ENCODE data around the gene KRTAP2-2.
"Not testable (repeated sequence)": the region's sequence is repeated elsewhere in the genome, so short reads cannot be mapped to it uniquely, and the experiment has no call there.

Gene KRTAP2-2, protein sequence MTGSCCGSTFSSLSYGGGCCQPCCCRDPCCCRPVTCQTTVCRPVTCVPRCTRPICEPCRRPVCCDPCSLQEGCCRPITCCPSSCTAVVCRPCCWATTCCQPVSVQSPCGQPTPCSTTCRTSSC

DNA sequence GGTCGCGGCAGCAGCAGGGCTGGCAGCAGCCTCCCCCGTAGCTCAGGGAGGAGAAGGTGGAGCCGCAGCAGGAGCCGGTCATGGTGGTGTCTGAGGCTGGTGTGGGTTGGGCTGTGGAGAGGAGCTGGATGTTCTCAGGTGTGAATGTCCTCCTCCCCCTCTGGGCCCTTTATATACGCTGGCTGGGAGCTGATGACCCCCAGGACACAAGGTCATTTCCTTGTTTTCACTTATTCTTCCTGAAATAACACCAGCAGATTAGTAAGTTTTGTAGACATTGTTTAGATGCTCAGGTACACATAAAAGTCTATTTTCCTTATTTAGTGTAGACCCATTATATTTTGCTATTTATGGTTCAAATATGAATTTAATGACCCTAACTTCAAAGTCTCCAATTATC, at the start of gene KRTAP2-2:
KRTAP2-2 (minus strand) TSS at position 101 of the 400 bp plus-strand sequence; CDS start at position 82, 19 bp downstream.
- not testable (repeated sequence) for DNase-seq

DNA sequence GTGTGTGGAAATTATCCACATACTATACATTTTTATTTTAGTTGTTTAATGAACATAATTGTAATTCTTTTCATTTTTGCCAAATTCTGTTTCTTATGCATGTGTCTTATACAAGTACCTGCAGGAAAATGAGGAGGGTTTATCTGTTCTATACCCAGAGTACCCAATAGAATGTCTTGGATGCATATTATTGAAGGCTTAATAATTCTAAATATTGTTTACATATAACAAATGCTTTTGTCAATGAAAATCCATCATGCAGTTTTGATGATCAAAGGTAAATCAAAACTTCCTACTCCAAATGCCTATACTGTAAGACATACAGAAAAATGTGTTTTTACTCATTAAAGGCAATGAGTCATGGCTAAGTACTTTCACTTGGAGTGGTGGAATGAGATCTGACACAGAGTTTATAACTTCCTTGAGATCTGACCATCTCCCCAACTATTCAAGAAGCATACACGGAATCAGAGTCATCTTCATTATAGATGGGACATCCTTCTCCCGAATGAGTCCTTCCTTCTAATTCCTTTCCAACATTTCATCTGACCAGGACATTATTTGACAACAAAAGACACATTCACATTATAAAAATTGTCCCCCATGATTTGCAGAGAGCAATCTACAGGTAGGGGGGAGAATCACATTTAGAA, 49.5 kb upstream of the KRTAP2-2 start:
- not testable (repeated sequence) for DNase-seq

DNA sequence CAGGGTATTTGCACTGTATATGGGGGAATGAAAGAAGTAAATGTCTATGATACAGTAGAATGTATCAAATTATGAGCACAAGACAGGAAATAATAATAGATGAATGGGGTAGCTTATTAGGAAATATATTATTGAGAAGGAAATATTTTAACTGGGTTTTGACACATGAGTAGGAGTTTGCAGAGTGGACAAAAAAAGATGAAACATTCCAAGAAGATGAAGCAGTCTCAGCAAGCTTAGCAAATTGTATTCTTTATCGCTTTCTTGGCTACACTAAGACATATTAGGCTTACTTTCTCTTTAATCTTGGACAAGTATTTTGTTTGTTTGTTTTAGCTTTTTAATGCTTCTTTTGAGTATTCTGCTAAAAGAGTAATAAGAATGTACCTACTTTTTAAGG, 48.9 kb upstream of the KRTAP2-2 start:
- DNase-seq: no peak

DNA sequence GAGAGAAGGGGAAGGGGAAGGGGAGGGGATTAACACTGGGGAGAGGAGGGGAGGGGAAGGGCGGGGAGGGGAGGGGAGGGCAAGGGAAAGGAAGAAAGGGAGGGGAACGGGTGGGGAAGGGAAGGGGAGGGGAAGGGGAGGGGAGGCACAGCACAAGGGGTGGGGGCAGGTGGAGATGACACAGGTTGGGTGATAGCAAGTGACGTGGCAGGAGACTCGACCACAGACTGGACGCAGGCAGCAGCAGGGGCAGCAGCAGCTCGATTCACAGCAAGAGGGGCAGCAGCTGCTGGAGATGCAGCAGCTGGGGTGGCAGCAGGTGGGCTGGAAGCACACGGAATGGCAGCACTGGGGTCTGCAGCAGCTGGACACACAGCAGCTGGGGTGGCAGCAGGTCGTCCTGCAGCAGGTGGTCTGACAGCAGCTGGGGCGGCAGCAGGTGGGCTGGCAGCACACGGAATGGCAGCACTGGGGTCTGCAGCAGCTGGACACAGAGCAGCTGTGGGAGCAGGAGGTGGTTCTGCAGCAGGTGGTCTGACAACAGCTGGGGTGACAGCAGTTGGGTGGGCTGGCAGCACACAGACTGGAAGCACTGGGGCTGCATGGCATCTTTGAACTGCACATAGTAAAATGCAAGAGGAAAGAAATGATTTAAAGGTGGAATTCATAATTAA, 46.7 kb upstream of the KRTAP2-2 start, which contains the start of gene KRTAP4-16:
KRTAP4-16 (minus strand) TSS at position 624 of the 674 bp plus-strand sequence; CDS start at position 624, 0 bp downstream.
- DNase-seq: no peak

DNA sequence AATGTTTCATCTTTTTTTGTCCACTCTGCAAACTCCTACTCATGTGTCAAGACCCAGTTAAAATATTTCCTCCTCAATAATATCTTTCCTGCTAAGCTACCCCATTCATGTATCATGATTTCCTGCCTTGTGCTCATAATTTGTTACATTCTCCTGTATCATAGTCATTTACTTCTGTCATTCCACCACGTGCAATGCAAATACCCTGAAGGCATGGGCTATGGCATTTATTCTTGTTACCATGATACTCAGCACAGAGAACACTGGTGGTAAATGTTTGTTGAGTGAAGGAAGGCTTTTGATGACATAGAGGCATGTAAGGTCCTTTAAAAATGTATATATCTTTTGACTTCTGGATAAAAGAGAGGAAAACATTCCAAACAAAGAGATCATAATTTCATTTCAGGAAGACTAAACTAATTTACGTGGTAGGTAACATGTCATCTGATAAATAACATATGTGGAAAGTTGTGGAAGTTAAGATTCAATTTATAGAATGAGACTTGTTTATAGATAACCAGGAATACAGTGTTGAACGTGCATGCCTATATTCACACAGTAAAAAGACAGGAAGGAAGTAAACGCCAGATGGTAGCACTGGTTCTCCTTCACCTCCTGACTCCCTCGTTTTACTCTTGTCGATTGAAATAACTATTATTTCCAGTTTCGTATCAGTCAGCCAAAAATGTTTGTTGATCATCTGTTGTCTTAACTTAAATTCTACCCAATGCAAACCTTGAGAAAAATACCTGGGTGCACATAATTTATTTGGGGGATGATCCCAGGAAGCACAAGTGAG, 44.9 kb upstream of the KRTAP2-2 start:
- not testable (repeated sequence) for DNase-seq

DNA sequence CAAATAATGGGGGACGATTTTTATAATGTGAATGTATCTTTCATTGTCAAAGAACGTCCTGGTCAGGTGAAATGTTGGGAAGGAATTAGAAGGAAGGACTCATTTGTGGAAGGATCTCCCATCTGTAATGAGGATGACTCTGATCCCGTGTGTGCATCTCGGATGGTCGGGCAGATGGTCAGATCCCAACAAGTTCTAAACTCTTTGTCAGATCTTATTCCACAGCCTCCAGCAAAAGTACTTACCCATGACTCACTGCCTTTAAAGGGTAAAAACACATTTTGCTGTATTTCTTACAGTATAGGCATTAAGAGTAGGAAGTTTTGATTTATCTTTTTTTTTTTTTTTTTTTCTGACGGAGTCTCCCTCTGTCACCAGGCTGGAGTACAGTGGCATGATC, 43.5 kb upstream of the KRTAP2-2 start:
- no peak for DNase-seq

DNA sequence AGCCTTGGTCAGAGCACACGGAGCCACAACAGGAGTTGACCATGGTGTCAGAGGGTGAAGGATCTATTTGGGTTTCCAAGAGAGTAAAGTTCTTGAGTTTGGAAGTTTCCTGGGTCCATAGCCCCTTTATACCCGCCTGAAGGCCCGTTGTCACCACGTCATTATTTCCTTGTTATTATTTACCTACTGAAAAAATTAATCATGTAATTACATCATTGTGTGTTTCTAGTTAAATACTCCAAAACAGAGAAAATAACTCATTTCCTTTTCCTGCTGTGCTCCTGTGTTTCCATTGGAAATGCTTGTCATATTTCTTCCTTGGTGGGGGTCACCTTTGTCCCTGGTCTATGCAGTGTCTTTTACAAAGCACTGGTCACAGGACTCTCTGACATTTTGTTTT, 43.0 kb upstream of the KRTAP2-2 start, which contains the start of gene KRTAP4-8:
KRTAP4-8 (minus strand) TSS at position 101 of the 400 bp plus-strand sequence; CDS start at position 43, 58 bp downstream.
- DNase-seq: no peak

DNA sequence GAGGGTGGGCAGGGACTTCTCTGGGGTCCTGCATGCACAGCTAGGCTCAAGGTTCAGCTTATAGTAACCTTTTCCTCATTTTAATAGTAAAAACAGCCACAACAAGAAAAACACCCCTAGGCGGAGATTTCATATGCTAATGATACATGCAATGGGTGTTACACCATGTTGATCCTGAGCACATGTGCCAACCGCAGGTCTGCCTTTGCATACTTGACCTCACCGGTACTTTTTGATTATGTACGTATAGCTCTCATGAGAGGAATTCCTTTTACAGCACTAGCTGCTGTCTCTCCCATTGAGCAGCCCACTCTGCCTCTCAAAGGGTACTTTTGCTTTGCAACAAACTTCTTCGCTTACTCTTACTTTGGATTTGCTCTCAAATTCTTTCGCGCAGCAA, 41.0 kb upstream of the KRTAP2-2 start:
- no peak for DNase-seq

DNA sequence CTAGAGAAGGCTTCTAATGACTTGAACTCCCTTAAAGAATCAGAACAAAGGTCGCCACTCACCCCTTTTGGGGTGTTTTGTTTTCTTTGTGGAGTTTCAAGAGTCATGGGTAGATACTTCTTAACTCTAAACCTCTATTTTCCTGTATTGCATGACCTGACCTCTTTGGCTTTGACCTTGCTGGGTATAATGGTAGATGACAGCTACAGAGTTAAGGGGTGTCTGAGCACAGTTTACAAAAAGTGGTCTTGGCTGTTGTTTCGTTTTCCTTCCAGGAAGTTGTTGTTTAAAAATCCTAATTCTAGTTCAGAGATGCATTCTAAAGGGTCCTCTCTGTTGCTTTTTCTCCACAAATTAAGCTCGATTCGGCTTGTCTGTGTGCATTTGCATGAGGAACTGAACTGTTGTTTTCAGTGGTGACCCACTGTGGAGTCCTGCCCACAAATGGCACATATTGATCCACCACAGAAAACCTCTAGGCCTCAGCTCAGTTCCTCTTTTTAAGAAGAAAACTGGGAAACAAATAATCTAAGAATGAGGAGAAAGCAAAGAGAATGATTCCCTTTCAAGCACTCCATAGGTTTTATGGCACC, 33.8 kb upstream of the KRTAP2-2 start:
- DNase-seq: not testable (repeated sequence)

DNA sequence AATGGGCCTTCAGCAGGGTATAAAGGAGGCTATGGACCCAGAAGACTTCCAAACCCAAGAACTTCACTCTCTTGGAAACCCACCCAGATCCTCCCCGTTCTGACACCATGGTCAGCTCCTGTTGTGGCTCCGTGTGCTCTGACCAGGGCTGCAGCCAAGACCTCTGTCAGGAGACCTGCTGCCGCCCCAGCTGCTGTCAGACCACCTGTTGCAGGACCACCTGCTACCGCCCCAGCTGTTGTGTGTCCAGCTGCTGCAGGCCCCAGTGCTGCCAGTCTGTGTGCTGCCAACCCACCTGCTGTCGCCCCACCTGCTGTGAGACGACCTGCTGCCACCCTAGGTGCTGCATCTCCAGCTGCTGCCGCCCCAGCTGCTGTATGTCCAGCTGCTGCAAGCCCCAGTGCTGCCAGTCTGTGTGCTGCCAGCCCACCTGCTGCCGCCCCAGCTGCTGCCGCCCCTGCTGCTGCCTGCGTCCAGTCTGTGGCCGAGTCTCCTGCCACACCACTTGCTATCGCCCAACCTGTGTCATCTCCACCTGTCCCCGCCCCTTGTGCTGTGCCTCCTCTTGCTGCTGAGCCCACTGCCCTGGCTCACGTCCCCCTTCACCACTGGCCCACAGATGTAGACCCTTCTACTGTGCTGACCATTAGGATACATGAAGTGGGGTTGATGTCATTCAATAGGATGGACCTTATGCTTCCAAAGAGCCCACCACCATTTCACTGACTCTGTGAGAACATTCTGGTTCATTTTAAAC, 29.2 kb upstream of the KRTAP2-2 start, which contains the start of gene KRTAP4-7:
KRTAP4-7 (plus strand) TSS at position 51 of the 757 bp plus-strand sequence; CDS start at position 108, 57 bp downstream.
- DNase-seq: not testable (repeated sequence)

DNA sequence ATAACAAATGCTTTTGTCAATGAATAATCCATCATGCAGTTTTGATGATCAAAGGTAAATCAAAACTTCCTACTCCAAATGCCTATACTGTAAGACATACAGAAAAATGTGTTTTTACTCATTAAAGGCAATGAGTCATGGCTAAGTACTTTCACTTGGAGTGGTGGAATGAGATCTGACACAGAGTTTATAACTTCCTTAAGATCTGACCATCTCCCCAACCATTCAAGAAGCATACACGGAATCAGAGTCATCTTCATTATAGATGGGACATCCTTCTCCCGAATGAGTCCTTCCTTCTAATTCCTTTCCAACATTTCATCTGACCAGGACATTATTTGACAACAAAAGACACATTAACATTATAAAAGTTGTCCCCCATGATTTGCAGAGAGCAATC, 28.4 kb upstream of the KRTAP2-2 start:
- not testable (repeated sequence) for DNase-seq

DNA sequence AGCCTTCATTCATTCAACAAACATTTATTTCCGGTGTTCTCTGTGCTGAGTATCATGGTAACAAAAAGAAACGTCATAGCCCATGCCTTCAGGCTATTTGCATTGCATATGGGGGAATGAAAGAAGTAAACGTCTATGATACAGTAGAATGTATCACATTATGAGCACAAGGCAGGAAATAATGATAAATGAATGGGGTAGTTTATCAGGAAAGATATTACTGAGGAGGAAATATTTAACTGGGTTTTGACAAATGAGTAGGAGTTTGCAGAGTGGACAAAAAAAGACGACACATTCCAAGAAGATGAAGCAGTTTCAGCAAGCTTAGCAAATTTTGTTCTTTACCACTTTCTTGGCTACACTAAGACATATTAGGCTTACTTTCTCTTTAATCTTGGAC, 27.6 kb upstream of the KRTAP2-2 start:
- no peak for DNase-seq

DNA sequence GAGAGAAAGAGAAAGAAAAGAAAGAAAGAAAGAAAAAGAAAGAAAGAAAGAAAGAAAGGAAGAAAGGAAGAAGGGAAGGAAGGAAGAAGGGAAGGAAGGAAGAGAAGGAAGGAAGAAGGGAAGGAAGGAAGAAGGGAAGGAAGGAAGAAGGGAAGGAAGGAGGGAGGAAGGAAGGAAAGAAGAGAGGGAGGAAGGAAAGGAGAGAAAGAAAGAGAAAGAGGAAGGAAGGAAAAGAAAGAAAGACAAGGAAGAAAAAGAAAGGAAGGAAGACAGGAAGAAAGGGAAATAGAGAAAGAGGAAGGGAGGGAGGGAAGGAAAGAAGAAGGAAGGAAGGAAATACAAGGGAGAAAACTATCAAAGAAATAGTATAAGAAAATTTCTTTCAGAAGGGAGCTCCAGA, 21.8 kb upstream of the KRTAP2-2 start:
- DNase-seq: no peak

DNA sequence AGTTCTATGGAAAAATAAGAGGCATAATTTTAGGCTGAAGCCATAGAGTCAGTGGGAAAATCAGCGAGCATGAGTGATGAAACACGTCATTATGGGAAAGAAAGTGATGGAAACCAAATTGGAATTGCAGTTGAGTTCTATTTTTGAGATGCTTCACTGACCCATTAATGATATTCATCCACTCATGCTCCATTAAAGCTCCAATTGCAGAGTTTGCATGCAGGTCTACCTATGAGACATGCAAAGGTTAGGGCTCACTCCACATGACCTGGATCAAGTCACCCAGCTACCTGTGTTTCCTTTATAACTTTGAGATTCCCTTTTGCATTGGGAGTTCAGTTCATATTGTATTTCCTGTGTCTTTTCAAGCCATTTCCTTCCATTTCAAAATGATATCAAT, 18.6 kb upstream of the KRTAP2-2 start:
- no peak for DNase-seq

DNA sequence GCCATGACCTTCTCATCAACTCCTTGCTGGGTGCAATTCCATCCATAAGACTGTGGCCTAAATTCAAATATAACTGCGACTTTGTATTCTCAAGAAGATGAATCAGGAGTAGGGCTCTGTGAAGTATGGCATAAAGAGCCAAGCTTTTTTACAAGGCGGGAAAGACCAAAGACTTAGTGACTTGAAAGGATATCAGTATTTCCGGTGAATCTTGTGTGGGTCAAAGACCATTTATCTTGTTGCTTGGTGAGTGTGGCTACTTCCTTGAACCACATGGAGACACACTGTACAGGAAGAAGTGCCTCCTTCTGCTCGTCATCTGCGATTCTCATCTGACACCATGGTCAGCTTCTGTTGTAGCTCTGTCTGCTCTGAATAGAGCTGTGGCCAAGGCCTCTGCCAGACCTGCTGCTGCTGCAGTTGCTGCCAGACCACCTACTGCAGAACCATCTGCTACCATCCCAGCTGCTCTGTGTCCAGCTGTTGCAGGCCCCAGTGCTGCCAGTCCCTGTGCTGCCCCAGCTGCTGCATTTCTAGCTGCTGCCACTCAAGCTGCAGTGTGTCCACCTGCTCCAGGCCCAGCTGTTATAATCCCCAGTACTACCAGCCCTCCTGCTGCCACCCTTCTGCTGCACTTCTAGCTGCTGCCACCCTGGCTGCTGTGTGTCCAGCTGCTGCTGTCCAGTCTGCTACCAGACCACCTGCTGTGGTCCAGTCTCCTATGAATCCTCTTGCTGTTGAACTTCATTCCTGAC, 16.8 kb upstream of the KRTAP2-2 start:
- DNase-seq: no peak

DNA sequence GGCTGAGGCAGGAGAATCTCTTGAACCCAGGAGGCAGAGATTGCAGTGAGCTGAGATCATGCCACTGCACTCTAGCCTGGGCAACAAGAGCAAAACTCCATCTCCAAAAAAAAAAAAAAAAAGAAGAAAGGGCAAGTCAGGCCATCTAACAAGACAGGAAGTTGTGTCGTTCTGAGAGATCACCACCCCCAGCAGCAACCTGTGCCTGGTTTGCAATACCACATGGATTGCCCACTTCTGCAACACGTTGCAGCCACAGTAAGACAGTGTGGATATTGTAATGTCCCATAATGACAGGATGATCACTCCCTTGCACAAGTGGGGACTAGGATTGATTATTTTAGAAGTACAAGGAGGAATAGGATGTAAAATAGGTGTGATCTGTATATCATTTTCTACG, 14.0 kb upstream of the KRTAP2-2 start:
- no peak for DNase-seq

DNA sequence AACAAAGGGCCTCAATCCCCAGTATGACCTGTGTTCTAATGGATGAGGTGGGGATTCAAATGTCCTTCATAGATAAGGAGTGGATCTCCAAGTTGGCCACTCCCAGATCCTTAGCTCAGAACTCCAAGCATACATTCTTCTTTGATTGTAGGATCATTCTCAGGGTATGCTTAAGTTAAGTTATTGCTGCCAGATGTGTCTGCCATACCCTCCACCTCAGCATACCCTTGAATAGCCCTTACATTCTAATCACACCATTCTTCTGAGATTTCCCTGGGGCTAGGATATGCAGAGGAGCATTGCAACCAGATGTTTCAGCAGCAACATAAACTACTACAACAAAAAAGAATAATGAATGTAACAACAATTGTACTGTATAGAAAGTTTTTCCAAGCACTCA, 12.3 kb upstream of the KRTAP2-2 start:
- DNase-seq: no peak

DNA sequence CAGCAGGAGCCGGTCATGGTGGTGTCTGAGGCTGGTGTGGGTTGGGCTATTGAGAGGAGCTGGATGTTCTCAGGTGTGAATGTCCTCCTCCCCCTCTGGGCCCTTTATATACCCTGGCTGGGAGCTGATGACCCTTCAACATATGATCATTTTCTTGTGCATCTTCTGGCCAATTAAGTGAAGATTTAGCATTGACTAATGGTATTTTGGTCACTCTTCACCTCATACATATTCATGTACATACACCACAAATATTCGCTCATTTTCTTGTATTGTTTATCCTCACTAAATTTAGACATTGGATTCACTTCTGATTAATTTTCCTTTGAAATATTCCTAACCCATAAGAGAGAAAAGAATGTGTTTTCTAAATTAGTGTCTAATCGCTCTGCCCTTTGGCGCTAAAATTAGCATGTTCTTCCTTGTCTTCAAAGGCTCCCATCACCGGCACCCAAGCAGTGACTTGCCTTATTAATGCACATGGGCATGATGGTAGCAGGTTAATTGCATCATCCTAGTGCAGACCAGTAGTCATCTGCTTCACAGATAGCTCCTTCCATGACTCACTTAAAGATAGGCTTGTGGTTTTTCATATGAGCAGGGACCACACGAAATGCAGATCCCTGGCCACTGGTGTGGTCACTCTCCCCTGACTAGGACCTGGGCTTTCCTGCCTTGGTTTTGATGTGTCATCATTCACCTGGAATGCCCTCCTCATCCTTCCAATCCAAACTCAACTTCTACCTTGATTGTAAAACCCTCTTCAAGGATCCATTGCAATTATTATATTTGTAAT, 11.0 kb upstream of the KRTAP2-2 start, which contains the start of gene KRTAP2-4:
KRTAP2-4 (minus strand) TSS at position 51 of the 796 bp plus-strand sequence; CDS start at position 17, 34 bp downstream.
- DNase-seq: no peak

DNA sequence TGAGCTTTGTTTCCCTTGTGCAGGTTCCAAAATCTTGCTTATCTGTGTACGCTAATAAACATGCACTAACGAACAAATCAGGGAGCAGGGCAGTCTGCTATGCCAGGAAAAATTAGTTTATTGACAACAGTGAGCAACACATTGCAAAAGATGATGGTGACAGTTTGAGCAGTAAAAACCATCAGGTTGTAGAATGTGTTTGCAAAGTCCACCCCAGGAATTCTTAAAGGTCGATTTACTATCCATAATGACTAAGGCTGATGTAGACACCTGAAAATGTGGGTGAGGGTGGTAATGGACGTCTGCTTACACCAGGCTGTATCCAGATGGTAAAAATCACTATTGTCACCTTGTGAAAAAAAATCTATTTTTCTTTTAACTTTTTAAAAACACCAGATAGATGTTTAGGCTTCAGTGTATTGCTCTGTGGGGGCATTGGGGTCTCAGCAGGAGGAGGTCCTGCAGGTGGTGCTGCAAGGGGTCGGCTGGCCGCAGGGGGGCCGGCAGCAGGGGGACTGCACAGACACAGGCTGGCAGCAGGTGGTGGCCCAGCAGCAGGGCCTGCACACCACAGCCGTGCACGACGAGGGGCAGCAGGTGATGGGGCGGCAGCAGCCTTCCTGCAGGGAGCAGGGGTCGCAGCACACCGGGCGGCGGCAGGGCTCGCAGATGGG, 10.1 kb upstream of the KRTAP2-2 start:
- not testable (repeated sequence) for DNase-seq
